PC-9 (cell line): ENCODE data around the gene GH1. TPM values are rescaled to one million over a fixed set of nuclear protein-coding genes. Genes with fewer than 3 reads are reported as not detected.

Experiments
- BruUV-seq: library from RNA; stranded (reverse); fragments of 400-500 nt; replicated peaks from 2 replicates; lab custom pipeline; 2021; lab: Mats Ljungman, UMichigan
- CTCF ChIA-PET: fragments of 300-600 bp; sonication (Branson Sonifier 250); formaldehyde crosslinking; loops from one replicate; lab custom pipeline; 2022; ENCODE audit warnings: antibody characterized with exemption; lab: Charles Lee
- POLR2A ChIA-PET: fragments of 300-600 bp; sonication (Branson Sonifier 250); formaldehyde crosslinking; loops from one replicate; lab custom pipeline; 2022; ENCODE audit warnings: antibody characterized with exemption; ENCODE audit not compliant: unreplicated experiment; lab: Charles Lee
- DNase-seq, 2 experiments: peaks; one replicate each; pipeline versions ENCODE4 v3.0.0 to v3.0.0-alpha.2; 2015 to 2022; ENCODE audit warnings: mixed read lengths in 1 of 2
- H2AFZ ChIP-seq: fragments of 200-600 bp; sonication (generic); 2 replicates; pipeline ENCODE4 v1.8.1; 2017; ENCODE audit warnings: antibody characterized with exemption
- H3F3A ChIP-seq: fragments of 200-600 bp; sonication (generic); 2 replicates; pipeline ENCODE4 v1.8.1; 2017; ENCODE audit warnings: antibody characterized with exemption, mild to moderate bottlenecking, low read depth; ENCODE audit not compliant: insufficient read depth
- H3K27ac ChIP-seq: fragments of 200-600 bp; sonication (generic); 2 replicates; pipeline ENCODE4 v1.6.1; 2016; ENCODE audit warnings: mixed run types
- H3K27me3 ChIP-seq: fragments of 200-600 bp; sonication (generic); 2 replicates; pipeline ENCODE4 v1.6.1; 2016; ENCODE audit warnings: low read depth, mixed run types; ENCODE audit not compliant: insufficient read depth
- H3K36me3 ChIP-seq: fragments of 200-600 bp; sonication (generic); 2 replicates; pipeline ENCODE4 v1.6.1; 2016; ENCODE audit warnings: low read depth, mixed run types
- H3K4me1 ChIP-seq: fragments of 200-600 bp; sonication (generic); replicated peaks from 2 replicates; pipeline ENCODE4 v1.6.1; 2016; ENCODE audit warnings: mixed run types; ENCODE audit not compliant: insufficient read depth
- H3K4me2 ChIP-seq: fragments of 200-600 bp; sonication (generic); 2 replicates; pipeline ENCODE4 v1.6.1; 2017; ENCODE audit warnings: mixed run types
- H3K4me3 ChIP-seq: fragments of 200-600 bp; sonication (generic); 2 replicates; pipeline ENCODE4 v1.6.1; 2016; ENCODE audit warnings: mixed run types
- H3K79me2 ChIP-seq: fragments of 200-600 bp; sonication (generic); 2 replicates; pipeline ENCODE4 v1.6.1; 2017; ENCODE audit warnings: low read depth, mixed run types
- H3K9me2 ChIP-seq: fragments of 200-600 bp; sonication (generic); 2 replicates; pipeline ENCODE4 v1.8.1; 2017; ENCODE audit warnings: mild to moderate bottlenecking; ENCODE audit not compliant: insufficient read depth
- H3K9me3 ChIP-seq: fragments of 200-600 bp; sonication (generic); 2 replicates; pipeline ENCODE4 v1.8.1; 2016; ENCODE audit warnings: low read depth; ENCODE audit not compliant: insufficient read depth
- H4K20me1 ChIP-seq: fragments of 200-600 bp; sonication (generic); 2 replicates; pipeline ENCODE4 v1.8.1; 2017; ENCODE audit not compliant: insufficient read depth
- CTCF ChIP-seq: fragments of 200-600 bp; sonication (generic); conservative IDR thresholded peaks from 2 replicates; pipeline ENCODE4 v1.6.1; 2017; ENCODE audit warnings: mixed run types, antibody characterized with exemption, mild to moderate bottlenecking, moderate library complexity
- EZH2 ChIP-seq: fragments of 200-600 bp; sonication (generic); IDR thresholded peaks from 2 replicates; pipeline ENCODE4 v1.8.0; 2017; ENCODE audit warnings: antibody characterized with exemption, low read depth
- intact Hi-C: fragments of 100-400 bp; cut with micrococcal nuclease; formaldehyde crosslinking; loops from one replicate; pipeline ENCODE4 v1.10.0; 2022; ENCODE audit not compliant: unreplicated experiment
- total RNA-seq: library from RNA; stranded (reverse); gene quantifications from 2 replicates; pipeline ENCODE4 v1.2.3, GENCODE V29; 2021

The GH1 gene
- total RNA-seq, 1 experiment from 2014 or later, result not detected

- Histone ChIP-seq H3K4me1 (no peaks in the 10 kb centered on the region), H4K20me1 (no peaks in the 10 kb centered on the region), H3K9me3 (no peaks in the 10 kb centered on the region), H3K36me3 (no peaks in the 10 kb centered on the region), H3K27ac (no peak overlapping the region), H3K4me2 (no peak overlapping the region), H3F3A (no peaks in the 10 kb centered on the region), H3K4me3 (no peak overlapping the region), H3K9me2 (no peaks in the 10 kb centered on the region), H3K79me2 (no peaks in the 10 kb centered on the region), H3K27me3 (peaks cover 11% of the 10 kb centered on the region), H2AFZ (no peak overlapping the region)
- ChIA-PET CTCF (interaction anchor here (0.5 to 1.3 kb wide), 11 partner anchors 12 to 199 kb away, joined by 3 to 9 read pairs (median 5); partner anchors contain the start of gene GH1), POLR2A (interaction anchor here (0.6 to 0.9 kb wide), 2 partner anchors 18 to 39 kb away, joined by 3 to 7 read pairs; no protein-coding TSS in a partner anchor)
- no TSS peak for BruUV-seq
- intact Hi-C loops, result no loop called here
- no peak for DNase-seq
- TF ChIP-seq EZH2 (no peak), CTCF (no peak)
These were observed 27.3 kb upstream of the GH1 start for GRCh38 chr17:63945784-63946439.

GRCh38 chr17:63944736-63945499 is 26.3 kb upstream of the GH1 start:
- Histone ChIP-seq H2AFZ (no peak overlapping the region), H3K27me3 (peaks cover 11% of the 10 kb centered on the region), H4K20me1 (no peaks in the 10 kb centered on the region), H3K4me2 (no peak overlapping the region), H3K36me3 (no peaks in the 10 kb centered on the region), H3K4me3 (no peak overlapping the region), H3K4me1 (no peaks in the 10 kb centered on the region), H3K79me2 (no peaks in the 10 kb centered on the region), H3K9me2 (no peaks in the 10 kb centered on the region), H3K9me3 (no peaks in the 10 kb centered on the region), H3K27ac (no peak overlapping the region), H3F3A (no peaks in the 10 kb centered on the region)
- intact Hi-C loops, result no loop called here
- TF ChIP-seq EZH2, result no peak
- no peak for TF ChIP-seq CTCF
- BruUV-seq, result no TSS peak
- CTCF ChIA-PET, result interaction anchor here (0.6 kb wide), 1 partner anchor 335 kb away, joined by 6 read pairs; no protein-coding TSS in a partner anchor
- POLR2A ChIA-PET, result no interaction called here
- no peak for DNase-seq

DNA sequence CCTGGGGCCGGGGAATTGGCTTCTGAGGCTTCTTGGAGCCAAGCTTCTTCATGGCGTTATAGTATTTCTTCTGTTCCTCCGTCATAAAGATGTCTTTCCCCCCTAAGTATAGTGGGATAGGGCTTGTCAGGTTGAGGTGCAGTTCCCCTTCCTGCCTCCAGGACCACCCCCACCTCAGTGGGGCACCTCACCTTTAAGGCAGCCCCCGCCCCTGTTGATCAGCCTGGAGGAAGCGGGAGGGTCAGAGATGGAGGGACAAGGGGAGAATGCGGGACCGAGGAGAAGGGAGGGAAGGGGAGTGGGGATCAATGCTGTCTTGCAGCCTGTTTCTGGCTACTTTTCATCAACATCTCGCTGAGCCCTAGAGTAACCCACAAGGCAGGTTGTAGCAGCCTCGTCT is 25.1 kb upstream of the GH1 start:
- no peak for DNase-seq
- H3K79me2 ChIP-seq, result no peaks in the 10 kb centered on the region
- H3F3A ChIP-seq, result no peaks in the 10 kb centered on the region
- no TSS peak for BruUV-seq
- no peak overlapping the region for H3K27ac ChIP-seq
- no peaks in the 10 kb centered on the region for H3K4me1 ChIP-seq
- peaks cover 11% of the 10 kb centered on the region for H3K27me3 ChIP-seq
- H3K4me2 ChIP-seq, result no peak overlapping the region
- no peaks in the 10 kb centered on the region for H4K20me1 ChIP-seq
- TF ChIP-seq EZH2, result no peak
- 0 out of 2 replicates have a peak, but pooled peaks have one; percentile 34 for TF ChIP-seq CTCF
- intact Hi-C loops, result no loop called here
- ChIA-PET POLR2A (no interaction called here), CTCF (no interaction called here)
- H3K36me3 ChIP-seq, result no peaks in the 10 kb centered on the region
- H3K9me2 ChIP-seq, result no peaks in the 10 kb centered on the region
- no peaks in the 10 kb centered on the region for H3K9me3 ChIP-seq
- no peak overlapping the region for H3K4me3 ChIP-seq
- no peak overlapping the region for H2AFZ ChIP-seq
